Measurements from ENCODE around the gene MAD1L1. TPM values are rescaled to one million over a fixed set of nuclear protein-coding genes. Genes with fewer than 3 reads are reported as not detected.

MAD1L1 gene
- total RNA-seq, 2 experiments from 2014 or later, result 58.3 to 65.3 TPM

- H3K9me2 ChIP-seq (ENCODE audit: insufficient read depth, low read length), result no peaks in the 10 kb centered on the region
- H2AFZ ChIP-seq (ENCODE audit: low read length), result no peak overlapping the region
- H3K9me3 ChIP-seq (ENCODE audit: low read length), result no peaks in the 10 kb centered on the region
- H3K4me1 ChIP-seq (ENCODE audit: insufficient read depth, low read length, poor library complexity, severe bottlenecking), result no peaks in the 10 kb centered on the region
- no peak overlapping the region for H3K4me2 ChIP-seq (ENCODE audit: low read length)
- no peak overlapping the region for H3K4me3 ChIP-seq (ENCODE audit: low read depth, low read length, poor library complexity, severe bottlenecking)
- H3K36me3 ChIP-seq (ENCODE audit: insufficient read depth, low read length), result no peaks in the 10 kb centered on the region
- TF ChIP-seq, protein P1, sequence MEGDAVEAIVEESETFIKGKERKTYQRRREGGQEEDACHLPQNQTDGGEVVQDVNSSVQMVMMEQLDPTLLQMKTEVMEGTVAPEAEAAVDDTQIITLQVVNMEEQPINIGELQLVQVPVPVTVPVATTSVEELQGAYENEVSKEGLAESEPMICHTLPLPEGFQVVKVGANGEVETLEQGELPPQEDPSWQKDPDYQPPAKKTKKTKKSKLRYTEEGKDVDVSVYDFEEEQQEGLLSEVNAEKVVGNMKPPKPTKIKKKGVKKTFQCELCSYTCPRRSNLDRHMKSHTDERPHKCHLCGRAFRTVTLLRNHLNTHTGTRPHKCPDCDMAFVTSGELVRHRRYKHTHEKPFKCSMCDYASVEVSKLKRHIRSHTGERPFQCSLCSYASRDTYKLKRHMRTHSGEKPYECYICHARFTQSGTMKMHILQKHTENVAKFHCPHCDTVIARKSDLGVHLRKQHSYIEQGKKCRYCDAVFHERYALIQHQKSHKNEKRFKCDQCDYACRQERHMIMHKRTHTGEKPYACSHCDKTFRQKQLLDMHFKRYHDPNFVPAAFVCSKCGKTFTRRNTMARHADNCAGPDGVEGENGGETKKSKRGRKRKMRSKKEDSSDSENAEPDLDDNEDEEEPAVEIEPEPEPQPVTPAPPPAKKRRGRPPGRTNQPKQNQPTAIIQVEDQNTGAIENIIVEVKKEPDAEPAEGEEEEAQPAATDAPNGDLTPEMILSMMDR (conservative IDR thresholded peaks at IDR 0.05; ENCODE audit: low read length), result peak; percentile 45; the same call in 1 of the 2 replicates
- TF ChIP-seq EZH2phosphoT487 (IDR thresholded peaks at IDR 0.05; ENCODE audit: borderline replicate concordance, low read depth, low read length), result no peak
- ChIA-PET POLR2A (no interaction called here), CTCF (ENCODE audit: unreplicated experiment) (no interaction called here)
- no peaks in the 10 kb centered on the region for H4K20me1 ChIP-seq (ENCODE audit: insufficient read depth, low read length)
- DNase-seq (ENCODE audit: low spot score), result peak; percentile 18
- no peak overlapping the region for H3K27ac ChIP-seq (ENCODE audit: low read depth, low read length, poor library complexity, severe bottlenecking)
- intact Hi-C loops (cut with micrococcal nuclease; ENCODE audit: unreplicated experiment), result no loop called here
- no peaks in the 10 kb centered on the region for H3K79me2 ChIP-seq (ENCODE audit: insufficient read depth, low read depth, low read length)
- no TSS peak for BruUV-seq (replicated peaks)
Observed at GRCh38 chr7:1812509-1813393, 420.0 kb downstream of the MAD1L1 start.

DNA sequence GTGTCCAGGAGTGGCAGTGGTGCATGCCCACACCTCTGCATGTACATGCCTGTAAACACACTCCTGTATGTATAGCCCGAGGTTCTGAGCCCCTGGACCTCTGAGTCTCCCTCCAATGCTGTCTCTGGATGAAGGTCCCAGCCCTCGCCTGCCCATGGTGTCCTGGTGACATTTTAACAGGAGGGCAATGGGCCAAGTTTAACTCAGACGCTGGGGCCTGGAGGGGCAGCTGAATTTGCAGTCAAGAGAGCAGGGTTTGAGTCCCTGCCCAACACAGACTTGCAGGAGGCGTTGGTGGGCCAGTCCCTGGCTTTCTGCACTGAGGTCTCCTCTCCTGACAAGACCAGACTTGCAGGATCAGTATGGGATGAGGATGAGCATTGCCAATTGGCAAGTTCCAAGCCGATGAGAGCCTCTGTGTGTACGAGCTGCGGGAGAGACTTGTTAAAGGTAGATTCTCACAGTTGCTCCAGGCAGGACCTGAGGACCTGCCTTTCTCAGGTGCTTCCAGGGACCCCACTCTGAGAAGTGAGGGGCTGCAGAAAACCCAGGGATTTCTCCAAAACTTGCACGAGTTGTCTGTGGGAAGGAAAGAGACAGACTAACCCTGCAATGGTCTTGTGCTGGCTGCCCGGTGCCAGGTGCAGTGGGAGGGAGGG, 420.8 kb downstream of the MAD1L1 start:
- Histone ChIP-seq H3K9me2 (ENCODE audit: insufficient read depth, low read length) (no peaks in the 10 kb centered on the region), H3K4me3 (ENCODE audit: low read depth, low read length, poor library complexity, severe bottlenecking) (no peak overlapping the region), H3K79me2 (ENCODE audit: insufficient read depth, low read depth, low read length) (no peaks in the 10 kb centered on the region), H3K9me3 (ENCODE audit: low read length) (no peaks in the 10 kb centered on the region), H3K27ac (ENCODE audit: low read depth, low read length, poor library complexity, severe bottlenecking) (no peak overlapping the region), H3K4me2 (ENCODE audit: low read length) (no peak overlapping the region), H3K36me3 (ENCODE audit: insufficient read depth, low read length) (no peaks in the 10 kb centered on the region), H4K20me1 (ENCODE audit: insufficient read depth, low read length) (no peaks in the 10 kb centered on the region), H2AFZ (ENCODE audit: low read length) (no peak overlapping the region), H3K4me1 (ENCODE audit: insufficient read depth, low read length, poor library complexity, severe bottlenecking) (no peaks in the 10 kb centered on the region)
- no TSS peak for BruUV-seq (replicated peaks)
- ChIA-PET POLR2A (no interaction called here), CTCF (ENCODE audit: unreplicated experiment) (no interaction called here)
- intact Hi-C loops (cut with micrococcal nuclease; ENCODE audit: unreplicated experiment), result no loop called here
- DNase-seq (ENCODE audit: low spot score), result no peak
- TF ChIP-seq EZH2phosphoT487 (IDR thresholded peaks at IDR 0.05; ENCODE audit: borderline replicate concordance, low read depth, low read length), result no peak
- TF ChIP-seq, protein P1 (conservative IDR thresholded peaks at IDR 0.05; ENCODE audit: low read length), result no peak

Measured in OCI-LY7 (cell line).